ENCODE results near the gene CSF2RB.
A peak's percentile ranks its signal among the peaks of the same experiment; 100 is the strongest.

Gene CSF2RB

GRCh38 chr22:36942556-36942955 is 29.1 kb downstream of the CSF2RB start:
- no peak for TF ChIP-seq CTCF (IDR thresholded peaks at IDR 0.05; ENCODE audit: low read length, missing control alignments)
- no peak for DNase-seq (ENCODE audit: low read depth)
- H3K4me3 ChIP-seq (replicated peaks; ENCODE audit: low read depth, low read length) = no peak overlapping the region

- no peak overlapping the region for H3K4me3 ChIP-seq (replicated peaks; ENCODE audit: low read depth, low read length)
- peak; percentile 20 for TF ChIP-seq CTCF (IDR thresholded peaks at IDR 0.05; ENCODE audit: low read length, missing control alignments)
- DNase-seq (ENCODE audit: low read depth) = peak; percentile 17
These were observed 33.2 kb downstream of the CSF2RB start for GRCh38 chr22:36946421-36947158.

GRCh38 chr22:36948273-36949225 is 35.1 kb downstream of the CSF2RB start:
- no peak overlapping the region for H3K4me3 ChIP-seq (replicated peaks; ENCODE audit: low read depth, low read length)
- no peak for TF ChIP-seq CTCF (IDR thresholded peaks at IDR 0.05; ENCODE audit: low read length, missing control alignments)
- peak; percentile 59 for DNase-seq (ENCODE audit: low read depth)

- no peak for TF ChIP-seq CTCF (IDR thresholded peaks at IDR 0.05; ENCODE audit: low read length, missing control alignments)
- DNase-seq (ENCODE audit: low read depth) = no peak
- no peak overlapping the region for H3K4me3 ChIP-seq (replicated peaks; ENCODE audit: low read depth, low read length)
These were observed 37.6 kb downstream of the CSF2RB start for GRCh38 chr22:36950797-36951590.

- DNase-seq (ENCODE audit: low read depth) = no peak
- H3K4me3 ChIP-seq (replicated peaks; ENCODE audit: low read depth, low read length) = no peak overlapping the region
- no peak for TF ChIP-seq CTCF (IDR thresholded peaks at IDR 0.05; ENCODE audit: low read length, missing control alignments)
These were observed 38.3 kb downstream of the CSF2RB start for GRCh38 chr22:36951746-36952145.

- DNase-seq (ENCODE audit: low read depth) = no peak
- no peak for TF ChIP-seq CTCF (IDR thresholded peaks at IDR 0.05; ENCODE audit: low read length, missing control alignments)
- no peak overlapping the region for H3K4me3 ChIP-seq (replicated peaks; ENCODE audit: low read depth, low read length)
These were observed 40.0 kb downstream of the CSF2RB start for GRCh38 chr22:36953239-36954080.

Measured in fibroblast of pulmonary artery (primary cell).